Gastroesophageal sphincter (tissue), 3 donors: ENCODE data around the gene GALNT5.

Source experiments
- CTCF ChIP-seq, 4 experiments: fragments of 200-600 bp in 2 of 4; fragments of 450-650 bp in 2 of 4; sonication (generic) in 1 of 4; IDR thresholded peaks; one replicate each; pipeline ENCODE4 v1.5.1; 2017 to 2019; ENCODE audit warnings: antibody characterized with exemption in 4 of 4, mild to moderate bottlenecking in 2 of 4, moderate library complexity in 2 of 4
- POLR2A ChIP-seq, 2 donors: fragments of 450-650 bp; IDR thresholded peaks; one replicate each; pipeline ENCODE4 v1.6.1; 2017; ENCODE audit warnings: antibody characterized with exemption in 2 of 2, mild to moderate bottlenecking in 2 of 2, moderate library complexity in 1 of 2

- no peak for TF ChIP-seq CTCF (IDR thresholded peaks at IDR 0.05)
- TF ChIP-seq POLR2A (IDR thresholded peaks at IDR 0.05) = no peak
These were observed 38.6 kb upstream of the GALNT5 start for GRCh38 chr2:157218911-157219310.
